ENCODE data around the gene YWHAE. TPM values are rescaled to one million over a fixed set of nuclear protein-coding genes. Genes with fewer than 3 reads are reported as not detected.

YWHAE gene
- total and polyA plus RNA-seq, 2 donors (not counting 1 experiment from before 2014, with no cell fraction given) = 364 to 1,742 TPM

DNA sequence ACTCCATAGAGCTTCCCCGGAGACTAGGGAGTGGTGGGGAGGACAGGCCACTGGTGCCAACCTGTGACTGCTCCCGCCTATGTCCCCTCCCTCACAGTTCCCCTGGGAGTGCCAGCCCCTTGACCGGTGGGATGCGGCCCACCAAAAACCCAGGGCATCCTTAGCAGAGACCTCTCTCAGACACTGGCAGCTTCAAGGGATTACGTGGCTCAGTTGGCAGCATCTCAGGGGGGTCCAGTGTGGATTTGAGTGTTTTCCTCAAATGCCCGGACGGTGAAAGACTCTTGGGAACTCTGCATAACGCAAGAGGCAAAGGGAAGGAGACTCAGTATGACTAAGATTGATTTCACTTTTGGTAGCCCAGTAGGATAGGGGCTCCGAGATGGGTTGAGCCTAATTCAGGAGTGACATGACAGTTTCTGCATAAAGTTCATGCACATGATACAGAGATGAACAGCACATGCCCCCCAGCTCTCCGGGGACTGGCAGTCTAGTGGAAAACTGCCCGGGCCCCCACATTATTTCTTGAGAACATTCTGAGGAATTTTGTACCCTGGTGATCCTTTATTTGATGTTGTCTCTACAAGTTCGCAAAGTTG is 70.2 kb downstream of the YWHAE start:
- Histone ChIP-seq H3K27ac (ENCODE audit: insufficient read depth, low read length) (no peak overlapping the region), H3K27me3 (ENCODE audit: control insufficient read depth, insufficient read depth, low read length) (peaks cover 3% of the 10 kb centered on the region), H3K4me1 (ENCODE audit: control insufficient read depth, extremely low read depth, insufficient read depth, low read length) (no peaks in the 10 kb centered on the region), H3K4me2 (ENCODE audit: extremely low read depth, insufficient read depth, low read length) (no peak overlapping the region), H3K9ac (ENCODE audit: insufficient read depth, low read length) (no peak overlapping the region), H2AFZ (ENCODE audit: low read length) (no peak overlapping the region), H3K36me3 (ENCODE audit: control insufficient read depth, insufficient read depth, low read length) (no peaks in the 10 kb centered on the region), H4K20me1 (ENCODE audit: control insufficient read depth, extremely low read depth, insufficient read depth, low read length) (no peaks in the 10 kb centered on the region), H3K79me2 (ENCODE audit: control insufficient read depth, insufficient read depth, low read length) (no peaks in the 10 kb centered on the region), H3K4me3 (replicated peaks in 1 of 4; ENCODE audit: control extremely low read depth in 1 of 4, insufficient read depth in 1 of 4, low read depth in 3 of 4, low read length in 4 of 4) (no peak overlapping the region), H3K9me3 (ENCODE audit: control insufficient read depth, insufficient read depth, low read depth, low read length) (no peaks in the 10 kb centered on the region)
- no peak for DNase-seq (ENCODE audit: low read depth in 2 of 2)
- TF ChIP-seq, protein P1, sequence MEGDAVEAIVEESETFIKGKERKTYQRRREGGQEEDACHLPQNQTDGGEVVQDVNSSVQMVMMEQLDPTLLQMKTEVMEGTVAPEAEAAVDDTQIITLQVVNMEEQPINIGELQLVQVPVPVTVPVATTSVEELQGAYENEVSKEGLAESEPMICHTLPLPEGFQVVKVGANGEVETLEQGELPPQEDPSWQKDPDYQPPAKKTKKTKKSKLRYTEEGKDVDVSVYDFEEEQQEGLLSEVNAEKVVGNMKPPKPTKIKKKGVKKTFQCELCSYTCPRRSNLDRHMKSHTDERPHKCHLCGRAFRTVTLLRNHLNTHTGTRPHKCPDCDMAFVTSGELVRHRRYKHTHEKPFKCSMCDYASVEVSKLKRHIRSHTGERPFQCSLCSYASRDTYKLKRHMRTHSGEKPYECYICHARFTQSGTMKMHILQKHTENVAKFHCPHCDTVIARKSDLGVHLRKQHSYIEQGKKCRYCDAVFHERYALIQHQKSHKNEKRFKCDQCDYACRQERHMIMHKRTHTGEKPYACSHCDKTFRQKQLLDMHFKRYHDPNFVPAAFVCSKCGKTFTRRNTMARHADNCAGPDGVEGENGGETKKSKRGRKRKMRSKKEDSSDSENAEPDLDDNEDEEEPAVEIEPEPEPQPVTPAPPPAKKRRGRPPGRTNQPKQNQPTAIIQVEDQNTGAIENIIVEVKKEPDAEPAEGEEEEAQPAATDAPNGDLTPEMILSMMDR (conservative IDR thresholded peaks at IDR 0.05 in 1 of 2, IDR thresholded peaks at IDR 0.05 in 1 of 2; ENCODE audit: low read depth in 1 of 2, low read length in 2 of 2) = no peak
- no peak for TF ChIP-seq EZH2 (IDR thresholded peaks at IDR 0.05; ENCODE audit: low read length, missing control alignments)

DNA sequence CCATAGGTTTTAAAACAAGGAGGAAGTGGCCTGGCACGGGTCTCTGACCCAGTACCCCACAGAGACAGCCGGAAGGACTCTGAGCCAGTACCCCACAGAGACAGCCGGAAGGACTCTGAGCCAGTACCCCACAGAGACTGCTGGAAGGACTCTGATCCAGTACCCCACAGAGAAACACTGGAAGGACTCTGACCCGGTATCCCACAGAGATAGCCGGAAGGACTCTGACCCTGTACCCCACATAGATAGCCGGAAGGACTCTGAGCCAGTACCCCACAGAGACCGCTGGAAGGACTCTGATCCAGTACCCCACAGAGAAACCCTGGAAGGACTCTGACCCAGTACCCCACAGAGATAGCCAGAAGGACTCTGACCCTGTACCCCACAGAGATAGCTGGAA is 71.6 kb downstream of the YWHAE start:
- H3K36me3 ChIP-seq (ENCODE audit: control insufficient read depth, insufficient read depth, low read length) = no peaks in the 10 kb centered on the region
- H3K79me2 ChIP-seq (ENCODE audit: control insufficient read depth, insufficient read depth, low read length) = no peaks in the 10 kb centered on the region
- no peak overlapping the region for H3K4me3 ChIP-seq (replicated peaks in 1 of 4; ENCODE audit: control extremely low read depth in 1 of 4, insufficient read depth in 1 of 4, low read depth in 3 of 4, low read length in 4 of 4)
- no peak overlapping the region for H3K27ac ChIP-seq (ENCODE audit: insufficient read depth, low read length)
- no peak for DNase-seq (ENCODE audit: low read depth in 2 of 2)
- no peaks in the 10 kb centered on the region for H3K4me1 ChIP-seq (ENCODE audit: control insufficient read depth, extremely low read depth, insufficient read depth, low read length)
- H3K4me2 ChIP-seq (ENCODE audit: extremely low read depth, insufficient read depth, low read length) = no peak overlapping the region
- H2AFZ ChIP-seq (ENCODE audit: low read length) = no peak overlapping the region
- peaks cover 3% of the 10 kb centered on the region for H3K27me3 ChIP-seq (ENCODE audit: control insufficient read depth, insufficient read depth, low read length)
- H3K9ac ChIP-seq (ENCODE audit: insufficient read depth, low read length) = no peak overlapping the region
- no peaks in the 10 kb centered on the region for H4K20me1 ChIP-seq (ENCODE audit: control insufficient read depth, extremely low read depth, insufficient read depth, low read length)
- TF ChIP-seq EZH2 (IDR thresholded peaks at IDR 0.05; ENCODE audit: low read length, missing control alignments) = no peak
- TF ChIP-seq, protein P1 (conservative IDR thresholded peaks at IDR 0.05 in 1 of 2, IDR thresholded peaks at IDR 0.05 in 1 of 2; ENCODE audit: low read depth in 1 of 2, low read length in 2 of 2) = no peak
- H3K9me3 ChIP-seq (ENCODE audit: control insufficient read depth, insufficient read depth, low read depth, low read length) = no peaks in the 10 kb centered on the region

DNA sequence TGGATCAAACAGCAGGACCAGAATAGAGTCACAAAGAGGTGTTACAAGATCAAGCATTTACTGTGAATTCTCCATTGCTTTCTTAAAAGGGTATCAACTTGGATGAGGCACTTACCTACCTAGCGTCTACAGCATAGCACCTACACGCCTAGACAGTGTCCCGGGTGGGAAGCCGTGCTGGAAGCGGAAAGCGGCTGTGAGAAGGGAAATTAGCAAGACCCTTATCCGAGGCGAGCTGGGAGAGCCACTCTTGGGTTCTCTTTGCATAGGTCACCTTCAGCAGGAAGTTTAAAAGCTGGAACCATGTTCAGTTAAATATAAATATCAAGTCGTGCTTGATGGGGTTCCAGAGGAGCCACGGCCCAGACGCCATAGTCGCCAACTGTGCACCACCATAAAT is 74.3 kb downstream of the YWHAE start:
- Histone ChIP-seq H3K9me3 (ENCODE audit: control insufficient read depth, insufficient read depth, low read depth, low read length) (no peaks in the 10 kb centered on the region), H3K9ac (ENCODE audit: insufficient read depth, low read length) (no peak overlapping the region), H3K4me1 (ENCODE audit: control insufficient read depth, extremely low read depth, insufficient read depth, low read length) (no peaks in the 10 kb centered on the region), H3K36me3 (ENCODE audit: control insufficient read depth, insufficient read depth, low read length) (no peaks in the 10 kb centered on the region), H4K20me1 (ENCODE audit: control insufficient read depth, extremely low read depth, insufficient read depth, low read length) (no peaks in the 10 kb centered on the region), H3K4me2 (ENCODE audit: extremely low read depth, insufficient read depth, low read length) (no peak overlapping the region), H3K4me3 (replicated peaks in 1 of 4; ENCODE audit: control extremely low read depth in 1 of 4, insufficient read depth in 1 of 4, low read depth in 3 of 4, low read length in 4 of 4) (no peak overlapping the region), H3K27ac (ENCODE audit: insufficient read depth, low read length) (no peak overlapping the region), H3K27me3 (ENCODE audit: control insufficient read depth, insufficient read depth, low read length) (peaks cover 3% of the 10 kb centered on the region), H2AFZ (ENCODE audit: low read length) (no peak overlapping the region), H3K79me2 (ENCODE audit: control insufficient read depth, insufficient read depth, low read length) (no peaks in the 10 kb centered on the region)
- no peak for DNase-seq (ENCODE audit: low read depth in 2 of 2)
- TF ChIP-seq, protein P1 (conservative IDR thresholded peaks at IDR 0.05 in 1 of 2, IDR thresholded peaks at IDR 0.05 in 1 of 2; ENCODE audit: low read depth in 1 of 2, low read length in 2 of 2) = no peak
- TF ChIP-seq EZH2 (IDR thresholded peaks at IDR 0.05; ENCODE audit: low read length, missing control alignments) = no peak
